Mesothelial cell of epicardium (in vitro differentiated cells): Measurements from ENCODE around the gene CNTNAP1. TPM values are rescaled to one million over a fixed set of nuclear protein-coding genes. Genes with fewer than 3 reads are reported as not detected.
"Not testable (repeated sequence)": the region's sequence is repeated elsewhere in the genome, so short reads cannot be mapped to it uniquely, and the experiment has no call there.

Experiments
- DNase-seq, 2 experiments: peaks; one replicate each; pipeline ENCODE4 v3.0.0; 2021; ENCODE audit warnings: low spot score in 2 of 2; ENCODE audit not compliant: unreplicated experiment in 2 of 2
- H3K27ac Mint-ChIP-seq: 2 replicates; pipeline ENCODE4 v1.8.0; 2021; ENCODE audit warnings: mixed read lengths
- H3K27me3 Mint-ChIP-seq: 2 replicates; pipeline ENCODE4 v1.8.0; 2021; ENCODE audit warnings: low read depth, mixed read lengths
- H3K36me3 Mint-ChIP-seq: 2 replicates; pipeline ENCODE4 v1.8.0; 2021; ENCODE audit warnings: mixed read lengths
- H3K4me1 Mint-ChIP-seq: 2 replicates; pipeline ENCODE4 v1.8.0; 2021; ENCODE audit warnings: mixed read lengths
- H3K4me3 Mint-ChIP-seq: 2 replicates; pipeline ENCODE4 v1.8.0; 2021; ENCODE audit warnings: mild to moderate bottlenecking, moderate library complexity, mixed read lengths
- H3K9me3 Mint-ChIP-seq: 2 replicates; pipeline ENCODE4 v1.8.0; 2021; ENCODE audit warnings: mixed read lengths
- CTCF ChIP-seq: fragments of 200-600 bp; sonication (generic); IDR thresholded peaks from one replicate; pipeline ENCODE4 v1.5.0; 2021; ENCODE audit warnings: antibody characterized with exemption; ENCODE audit not compliant: unreplicated experiment
- total RNA-seq: library from RNA; stranded (reverse); gene quantifications from 3 replicates; pipeline ENCODE4 v1.2.1, GENCODE V29; 2021

The CNTNAP1 gene
- total RNA-seq, 1 donor from 2014 or later, result 23.1 TPM

- Mint-ChIP-seq H3K4me1 (peaks cover 26% of the 10 kb centered on the region), H3K36me3 (peaks cover 12% of the 10 kb centered on the region), H3K9me3 (peaks cover 6% of the 10 kb centered on the region), H3K27me3 (no peaks in the 10 kb centered on the region), H3K27ac (peak within 1 kb of the TSS; percentile 92), H3K4me3 (peak within 1 kb of the TSS; percentile 89)
- DNase-seq, result peak; percentile 88 to 92
- TF ChIP-seq CTCF, result no peak
These were observed 23.0 kb upstream of the CNTNAP1 start, which contains the start of gene TUBG2 for GRCh38 chr17:42659079-42659931. TUBG2 (plus strand) TSS chr17:42659284; CDS start chr17:42659504, 220 bp downstream.

- Mint-ChIP-seq H3K4me1 (peaks cover 20% of the 10 kb centered on the region), H3K4me3 (peak overlapping the region; percentile 89), H3K36me3 (peaks cover 14% of the 10 kb centered on the region)
- not testable (repeated sequence) for H3K27ac Mint-ChIP-seq, H3K9me3 Mint-ChIP-seq, H3K27me3 Mint-ChIP-seq, DNase-seq
These were observed 22.4 kb upstream of the CNTNAP1 start for GRCh38 chr17:42659932-42660274.

GRCh38 chr17:42660692-42661345 is 21.5 kb upstream of the CNTNAP1 start:
- Mint-ChIP-seq H3K27me3 (no peaks in the 10 kb centered on the region), H3K4me1 (peaks cover 18% of the 10 kb centered on the region), H3K36me3 (peaks cover 20% of the 10 kb centered on the region), H3K9me3 (peaks cover 6% of the 10 kb centered on the region), H3K27ac (peak overlapping the region; percentile 1), H3K4me3 (peak overlapping the region; percentile 56)
- no peak for TF ChIP-seq CTCF
- no peak for DNase-seq

GRCh38 chr17:42665581-42666001 is 16.7 kb upstream of the CNTNAP1 start:
- Mint-ChIP-seq H3K4me3 (no peak overlapping the region), H3K27me3 (peaks cover 3% of the 10 kb centered on the region), H3K4me1 (peaks cover 8% of the 10 kb centered on the region), H3K27ac (no peak overlapping the region), H3K9me3 (no peaks in the 10 kb centered on the region), H3K36me3 (peaks cover 38% of the 10 kb centered on the region)
- no peak for TF ChIP-seq CTCF
- DNase-seq, result no peak

- H3K4me3 Mint-ChIP-seq, H3K27ac Mint-ChIP-seq, H3K4me1 Mint-ChIP-seq, H3K27me3 Mint-ChIP-seq, DNase-seq, H3K9me3 Mint-ChIP-seq: not testable (repeated sequence)
- H3K36me3 Mint-ChIP-seq, result peaks cover 42% of the 10 kb centered on the region
These were observed 16.2 kb upstream of the CNTNAP1 start for GRCh38 chr17:42666126-42666525.

GRCh38 chr17:42667088-42667951 is 15.0 kb upstream of the CNTNAP1 start:
- Mint-ChIP-seq H3K4me1 (peaks cover 9% of the 10 kb centered on the region), H3K9me3 (no peaks in the 10 kb centered on the region), H3K27me3 (peaks cover 9% of the 10 kb centered on the region), H3K27ac (no peak overlapping the region), H3K4me3 (no peak overlapping the region), H3K36me3 (peaks cover 41% of the 10 kb centered on the region)
- no peak for TF ChIP-seq CTCF
- no peak for DNase-seq
